Osteocyte (in vitro differentiated cells): ENCODE measurements around the gene MC5R. TPM values are rescaled to one million over a fixed set of nuclear protein-coding genes. Genes with fewer than 3 reads are reported as not detected.

ENCODE experiments used
- DNase-seq: peaks from one replicate; pipeline ENCODE4 v3.0.0; 2021; ENCODE audit warnings: mixed read lengths; ENCODE audit not compliant: unreplicated experiment; ENCODE audit errors: extremely low spot score
- H3K27ac Mint-ChIP-seq: one replicate; pipeline ENCODE4 v1.8.0; 2021; ENCODE audit warnings: mild to moderate bottlenecking, mixed read lengths; ENCODE audit not compliant: unreplicated experiment
- H3K27me3 Mint-ChIP-seq: one replicate; pipeline ENCODE4 v1.8.0; 2021; ENCODE audit warnings: mixed read lengths; ENCODE audit not compliant: unreplicated experiment
- H3K36me3 Mint-ChIP-seq: one replicate; pipeline ENCODE4 v1.8.0; 2021; ENCODE audit warnings: mixed read lengths; ENCODE audit not compliant: unreplicated experiment
- H3K4me1 Mint-ChIP-seq: one replicate; pipeline ENCODE4 v1.8.0; 2021; ENCODE audit warnings: mixed read lengths; ENCODE audit not compliant: unreplicated experiment
- H3K4me3 Mint-ChIP-seq: one replicate; pipeline ENCODE4 v1.8.0; 2021; ENCODE audit warnings: mild to moderate bottlenecking, moderate library complexity, mixed read lengths; ENCODE audit not compliant: unreplicated experiment
- H3K9me3 Mint-ChIP-seq: one replicate; pipeline ENCODE4 v1.8.0; 2021; ENCODE audit warnings: mixed read lengths; ENCODE audit not compliant: unreplicated experiment
- total RNA-seq: library from RNA; stranded (reverse); gene quantifications from 2 replicates; pipeline ENCODE4 v1.2.1, GENCODE V29; 2021
- TF ChIP-seq, protein P1 (sequence below): fragments of 200-600 bp; sonication (generic); IDR thresholded peaks from 2 replicates; pipeline ENCODE4 v1.5.0; 2021; ENCODE audit warnings: antibody characterized with exemption, mild to moderate bottlenecking, moderate library complexity

The MC5R gene
- total RNA-seq, 1 donor from 2014 or later, result not detected

DNA sequence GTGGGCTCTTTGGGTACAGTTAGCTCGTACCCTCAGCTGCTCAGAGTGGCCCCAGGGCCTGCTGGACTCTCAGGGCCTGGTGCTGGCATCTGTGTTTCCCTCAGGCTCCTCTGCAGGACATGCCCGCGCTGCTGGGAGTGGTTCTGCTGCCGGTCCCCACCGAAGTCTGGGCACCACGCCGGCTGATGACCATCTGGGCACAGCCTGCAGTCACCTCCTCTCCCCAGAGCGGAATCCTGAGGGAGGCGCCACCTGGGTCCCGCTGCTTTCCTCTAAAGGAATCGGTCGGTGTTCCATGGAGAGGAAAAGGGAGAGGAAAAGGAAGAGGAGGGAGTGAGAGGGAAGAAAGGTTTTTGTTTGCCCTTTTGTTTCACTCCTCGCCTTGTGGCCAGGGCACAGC is 47.8 kb downstream of the MC5R start:
- Mint-ChIP-seq H3K36me3 (no peaks in the 10 kb centered on the region), H3K4me3 (no peak overlapping the region), H3K9me3 (peaks cover 11% of the 10 kb centered on the region), H3K27me3 (no peaks in the 10 kb centered on the region), H3K27ac (no peak overlapping the region), H3K4me1 (no peaks in the 10 kb centered on the region)
- no peak for DNase-seq
- TF ChIP-seq, protein P1, sequence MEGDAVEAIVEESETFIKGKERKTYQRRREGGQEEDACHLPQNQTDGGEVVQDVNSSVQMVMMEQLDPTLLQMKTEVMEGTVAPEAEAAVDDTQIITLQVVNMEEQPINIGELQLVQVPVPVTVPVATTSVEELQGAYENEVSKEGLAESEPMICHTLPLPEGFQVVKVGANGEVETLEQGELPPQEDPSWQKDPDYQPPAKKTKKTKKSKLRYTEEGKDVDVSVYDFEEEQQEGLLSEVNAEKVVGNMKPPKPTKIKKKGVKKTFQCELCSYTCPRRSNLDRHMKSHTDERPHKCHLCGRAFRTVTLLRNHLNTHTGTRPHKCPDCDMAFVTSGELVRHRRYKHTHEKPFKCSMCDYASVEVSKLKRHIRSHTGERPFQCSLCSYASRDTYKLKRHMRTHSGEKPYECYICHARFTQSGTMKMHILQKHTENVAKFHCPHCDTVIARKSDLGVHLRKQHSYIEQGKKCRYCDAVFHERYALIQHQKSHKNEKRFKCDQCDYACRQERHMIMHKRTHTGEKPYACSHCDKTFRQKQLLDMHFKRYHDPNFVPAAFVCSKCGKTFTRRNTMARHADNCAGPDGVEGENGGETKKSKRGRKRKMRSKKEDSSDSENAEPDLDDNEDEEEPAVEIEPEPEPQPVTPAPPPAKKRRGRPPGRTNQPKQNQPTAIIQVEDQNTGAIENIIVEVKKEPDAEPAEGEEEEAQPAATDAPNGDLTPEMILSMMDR, result no peak

DNA sequence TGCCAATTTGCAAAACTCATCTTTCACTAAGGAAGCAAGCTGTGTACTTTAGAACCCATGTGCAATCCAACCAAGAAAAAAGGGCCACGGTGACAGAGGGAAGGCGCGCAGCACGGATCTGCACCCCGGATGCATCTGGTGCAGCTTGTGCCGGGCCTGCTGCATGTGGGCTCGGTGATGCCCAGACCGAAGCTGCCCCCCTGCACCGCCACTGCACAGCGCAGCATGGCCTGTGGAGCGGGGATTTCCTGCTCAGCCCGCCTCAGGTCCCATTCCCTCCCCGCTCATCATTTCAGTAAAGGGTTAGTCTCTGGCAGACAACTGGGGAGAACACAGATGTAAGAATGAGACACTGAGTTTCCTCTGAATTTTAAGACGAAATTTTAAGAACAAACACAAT is 48.4 kb downstream of the MC5R start:
- H3K4me3 Mint-ChIP-seq, result no peak overlapping the region
- no peaks in the 10 kb centered on the region for H3K27me3 Mint-ChIP-seq
- H3K4me1 Mint-ChIP-seq, result no peaks in the 10 kb centered on the region
- H3K9me3 Mint-ChIP-seq, result peaks cover 8% of the 10 kb centered on the region
- no peak for DNase-seq
- no peak overlapping the region for H3K27ac Mint-ChIP-seq
- TF ChIP-seq, protein P1, result no peak
- H3K36me3 Mint-ChIP-seq, result no peaks in the 10 kb centered on the region

DNA sequence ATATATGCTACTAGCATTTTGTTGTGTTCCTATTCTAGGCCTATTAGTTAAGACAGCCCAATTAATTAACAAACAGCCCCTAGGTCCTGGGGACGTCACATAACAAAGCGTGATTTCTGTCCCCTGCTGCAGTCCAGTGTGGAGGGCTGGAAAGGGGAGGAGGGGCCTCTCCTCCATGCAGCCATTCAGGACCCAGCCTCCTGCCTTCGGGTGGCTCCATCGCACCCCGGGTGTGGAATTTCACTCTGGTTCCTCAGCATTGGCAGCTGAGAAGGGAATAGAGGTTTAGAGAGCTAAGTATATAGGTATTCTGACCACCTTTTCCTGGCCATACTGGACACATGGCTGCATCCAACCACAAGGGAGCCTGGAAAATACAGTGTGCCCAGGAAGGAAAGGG is 49.0 kb downstream of the MC5R start:
- H3K9me3 Mint-ChIP-seq, result peaks cover 9% of the 10 kb centered on the region
- H3K36me3 Mint-ChIP-seq, result no peaks in the 10 kb centered on the region
- no peaks in the 10 kb centered on the region for H3K4me1 Mint-ChIP-seq
- H3K27ac Mint-ChIP-seq, result no peak overlapping the region
- H3K4me3 Mint-ChIP-seq, result no peak overlapping the region
- no peak for DNase-seq
- no peaks in the 10 kb centered on the region for H3K27me3 Mint-ChIP-seq
- TF ChIP-seq, protein P1, result no peak

DNA sequence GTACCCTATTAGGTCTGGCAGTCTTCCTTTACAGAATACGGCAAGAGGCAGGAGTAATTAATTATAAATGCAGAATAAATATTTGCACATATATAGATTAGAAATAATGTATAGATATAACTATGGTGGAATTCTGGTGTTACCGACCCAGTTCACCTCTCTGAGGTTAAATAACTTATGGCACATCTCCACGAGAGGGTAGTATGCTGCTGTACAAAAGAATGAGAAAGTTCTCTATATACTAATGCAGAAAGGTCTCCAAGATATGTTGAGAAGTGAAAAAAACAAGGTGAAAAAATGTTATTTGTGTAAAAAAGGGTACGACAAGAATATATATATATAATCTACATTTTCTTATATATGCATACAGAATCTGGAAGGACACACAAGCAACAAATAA is 50.6 kb downstream of the MC5R start:
- no peaks in the 10 kb centered on the region for H3K27me3 Mint-ChIP-seq
- no peaks in the 10 kb centered on the region for H3K4me1 Mint-ChIP-seq
- H3K36me3 Mint-ChIP-seq, result no peaks in the 10 kb centered on the region
- no peak overlapping the region for H3K27ac Mint-ChIP-seq
- H3K4me3 Mint-ChIP-seq, result no peak overlapping the region
- DNase-seq, result no peak
- TF ChIP-seq, protein P1, result no peak
- H3K9me3 Mint-ChIP-seq, result peaks cover 15% of the 10 kb centered on the region

Other genes with a start within 250 kb of the MC5R start
- 12.5 and 13.8 TPM in 2 replicates for gene FAM210A, start 97.6 kb upstream of the MC5R start, total RNA-seq
- gene RNMT, start 97.5 kb upstream of the MC5R start, total RNA-seq, result 31.0 and 34.3 TPM in 2 replicates
- gene MC2R, start 91.4 kb downstream of the MC5R start, total RNA-seq, result not detected in 2 replicates